AG10803 (cell line): ENCODE results near the gene NCOA5.

Experiments used
- DNase-seq: peaks from one replicate; pipeline ENCODE4 v3.0.0; 2010; ENCODE audit warnings: low read depth
- H3K4me3 ChIP-seq: 2 replicates; pipeline ENCODE4 v1.5.1; 2011; ENCODE audit warnings: mild to moderate bottlenecking, low read length, control low read depth
- TF ChIP-seq, protein P1 (sequence below): conservative IDR thresholded peaks from 2 replicates; pipeline ENCODE4 v1.5.1; 2011; ENCODE audit warnings: mild to moderate bottlenecking, low read length, control low read depth, inconsistent platforms

The NCOA5 gene

DNA sequence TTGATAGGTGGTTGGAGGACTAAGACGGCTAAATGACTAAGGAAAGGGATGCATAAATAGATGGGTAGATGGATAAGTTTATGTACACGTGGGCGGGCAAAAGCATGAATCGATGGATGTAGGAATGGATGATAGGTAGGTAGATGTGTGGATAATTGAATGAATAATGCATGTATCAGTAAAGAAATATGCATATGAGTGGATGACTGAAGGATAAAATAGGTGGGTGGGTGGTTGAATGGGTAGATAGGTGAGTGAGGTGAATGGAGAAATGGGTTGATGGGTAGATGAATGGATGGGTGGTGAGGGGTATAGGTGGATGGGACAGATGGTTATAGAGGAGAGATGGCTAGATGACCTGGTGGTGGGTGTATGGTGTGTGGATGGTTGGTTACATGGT, 40.6 kb downstream of the NCOA5 start:
- H3K4me3 ChIP-seq = no peak overlapping the region
- DNase-seq = no peak
- TF ChIP-seq, protein P1, sequence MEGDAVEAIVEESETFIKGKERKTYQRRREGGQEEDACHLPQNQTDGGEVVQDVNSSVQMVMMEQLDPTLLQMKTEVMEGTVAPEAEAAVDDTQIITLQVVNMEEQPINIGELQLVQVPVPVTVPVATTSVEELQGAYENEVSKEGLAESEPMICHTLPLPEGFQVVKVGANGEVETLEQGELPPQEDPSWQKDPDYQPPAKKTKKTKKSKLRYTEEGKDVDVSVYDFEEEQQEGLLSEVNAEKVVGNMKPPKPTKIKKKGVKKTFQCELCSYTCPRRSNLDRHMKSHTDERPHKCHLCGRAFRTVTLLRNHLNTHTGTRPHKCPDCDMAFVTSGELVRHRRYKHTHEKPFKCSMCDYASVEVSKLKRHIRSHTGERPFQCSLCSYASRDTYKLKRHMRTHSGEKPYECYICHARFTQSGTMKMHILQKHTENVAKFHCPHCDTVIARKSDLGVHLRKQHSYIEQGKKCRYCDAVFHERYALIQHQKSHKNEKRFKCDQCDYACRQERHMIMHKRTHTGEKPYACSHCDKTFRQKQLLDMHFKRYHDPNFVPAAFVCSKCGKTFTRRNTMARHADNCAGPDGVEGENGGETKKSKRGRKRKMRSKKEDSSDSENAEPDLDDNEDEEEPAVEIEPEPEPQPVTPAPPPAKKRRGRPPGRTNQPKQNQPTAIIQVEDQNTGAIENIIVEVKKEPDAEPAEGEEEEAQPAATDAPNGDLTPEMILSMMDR = no peak

DNA sequence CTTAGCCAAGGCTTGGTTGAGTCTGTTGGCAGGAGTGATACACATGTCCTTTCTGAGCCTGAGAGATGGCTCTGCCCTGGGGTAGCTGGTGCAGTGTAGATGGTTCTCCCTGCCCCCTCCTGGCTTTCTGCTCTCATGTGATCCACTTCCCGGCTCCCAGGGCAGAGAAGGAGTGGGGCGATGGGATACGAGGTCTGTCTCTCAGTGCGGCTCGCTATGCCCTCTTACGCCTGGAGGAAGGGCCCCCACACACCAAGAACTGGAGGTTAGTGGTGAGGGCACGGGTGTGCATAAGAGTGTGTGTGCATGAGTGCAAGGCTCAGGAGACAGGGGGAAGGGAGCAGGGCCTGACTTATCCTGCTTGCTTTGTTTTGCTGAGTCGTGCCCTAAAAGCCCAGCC, 41.9 kb downstream of the NCOA5 start:
- TF ChIP-seq, protein P1 = no peak
- no peak for DNase-seq
- no peak overlapping the region for H3K4me3 ChIP-seq

DNA sequence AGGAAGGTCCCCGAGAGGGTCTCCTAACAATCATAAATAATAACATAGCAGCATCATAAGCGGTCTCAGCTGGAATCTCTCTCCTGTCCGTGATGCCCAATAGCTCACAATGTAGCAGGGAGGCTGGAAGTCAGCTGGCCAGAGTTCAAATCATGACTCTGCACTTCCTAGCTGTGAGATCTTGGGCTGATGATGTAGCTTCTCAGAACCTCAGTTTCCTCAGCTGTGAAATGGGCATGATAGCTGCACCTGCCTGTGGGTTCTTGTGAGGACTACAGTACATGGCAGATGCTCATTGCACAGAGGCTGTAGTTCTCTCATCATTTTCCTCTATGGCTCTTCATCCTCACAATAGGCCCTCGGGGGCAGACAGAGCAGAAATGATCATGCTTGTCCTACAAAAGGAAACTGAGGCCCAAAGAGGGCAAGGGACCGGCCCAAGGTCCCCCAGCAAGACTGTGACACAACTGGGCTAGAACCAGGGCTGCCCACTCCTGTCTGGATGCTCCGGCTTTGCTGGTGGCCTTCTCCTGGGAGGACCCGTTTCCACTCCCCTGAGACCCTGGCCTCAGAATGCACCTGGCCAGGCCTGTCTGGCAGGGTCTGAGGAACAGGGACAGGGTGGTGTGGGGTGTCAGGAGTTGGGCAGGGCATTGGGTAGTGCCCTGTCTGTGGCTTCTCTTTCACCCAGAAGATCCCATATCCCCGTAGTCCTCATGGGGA, 43.0 kb downstream of the NCOA5 start:
- H3K4me3 ChIP-seq = no peak overlapping the region
- TF ChIP-seq, protein P1 = no peak
- DNase-seq = no peak

DNA sequence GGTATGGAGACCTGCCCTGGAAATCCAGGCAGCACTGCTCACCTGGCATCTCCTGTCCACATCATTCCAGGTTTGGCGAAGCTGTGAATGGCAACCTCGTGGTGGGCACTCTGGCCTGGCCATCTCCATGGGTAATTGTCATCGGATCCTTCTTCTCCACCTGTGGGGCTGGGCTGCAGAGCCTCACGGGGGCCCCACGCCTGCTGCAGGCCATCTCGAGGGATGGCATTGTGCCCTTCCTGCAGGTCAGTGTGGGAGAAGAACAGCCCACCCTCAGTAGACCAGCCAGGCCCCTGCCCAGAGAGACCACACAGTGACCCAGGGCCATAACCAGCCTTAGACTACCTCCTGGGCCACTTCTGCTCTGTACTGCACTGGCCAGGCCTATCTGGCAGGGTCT, 44.9 kb downstream of the NCOA5 start:
- DNase-seq = no peak
- TF ChIP-seq, protein P1 = no peak
- H3K4me3 ChIP-seq = no peak overlapping the region

DNA sequence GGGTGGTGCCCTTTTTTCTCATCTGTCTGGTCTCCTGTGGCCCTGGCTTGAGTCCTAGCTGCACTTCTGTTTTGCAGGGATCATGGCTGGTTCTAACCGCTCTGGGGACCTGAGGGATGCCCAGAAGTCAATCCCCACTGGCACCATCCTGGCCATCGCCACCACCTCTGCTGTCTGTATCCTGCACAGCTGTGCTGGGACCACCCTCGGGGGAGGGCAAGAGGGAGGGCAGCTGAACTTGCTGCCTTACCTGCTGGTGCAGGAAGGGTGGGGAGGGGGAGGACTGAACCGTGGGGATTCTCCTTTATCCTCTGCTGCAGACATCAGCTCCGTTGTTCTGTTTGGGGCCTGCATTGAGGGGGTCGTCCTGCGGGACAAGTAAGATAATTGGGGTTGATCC, 46.2 kb downstream of the NCOA5 start:
- no peak overlapping the region for H3K4me3 ChIP-seq
- DNase-seq = no peak
- TF ChIP-seq, protein P1 = no peak

DNA sequence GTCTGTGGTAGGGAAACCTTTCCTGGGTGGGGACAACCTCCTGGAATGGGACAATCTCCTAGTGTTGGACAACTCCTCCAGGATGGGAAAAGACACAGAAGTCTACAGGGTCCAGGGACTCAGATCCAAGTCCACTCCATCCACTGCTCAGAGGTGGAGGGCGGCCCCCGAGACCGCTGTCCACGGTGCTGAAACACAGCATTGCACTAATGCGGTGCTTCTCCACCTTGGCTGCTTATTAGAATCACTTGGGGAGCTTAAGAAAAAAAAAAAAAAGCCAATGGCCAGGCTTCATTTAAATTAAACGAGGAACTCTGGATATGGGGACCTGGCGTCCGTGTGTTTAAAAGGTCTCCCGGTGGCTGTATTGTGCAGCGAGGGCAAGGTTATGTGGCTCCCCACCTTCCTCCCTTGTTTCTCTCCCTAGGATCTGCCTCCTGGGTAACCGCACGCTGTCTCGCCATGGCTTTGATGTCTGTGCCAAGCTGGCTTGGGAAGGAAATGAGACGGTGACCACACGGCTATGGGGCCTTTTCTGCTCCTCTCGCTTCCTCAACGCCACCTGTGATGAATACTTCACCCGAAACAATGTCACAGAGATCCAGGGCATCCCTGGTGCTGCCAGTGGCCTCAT, 48.7 kb downstream of the NCOA5 start:
- DNase-seq = no peak
- TF ChIP-seq, protein P1 = no peak
- no peak overlapping the region for H3K4me3 ChIP-seq

DNA sequence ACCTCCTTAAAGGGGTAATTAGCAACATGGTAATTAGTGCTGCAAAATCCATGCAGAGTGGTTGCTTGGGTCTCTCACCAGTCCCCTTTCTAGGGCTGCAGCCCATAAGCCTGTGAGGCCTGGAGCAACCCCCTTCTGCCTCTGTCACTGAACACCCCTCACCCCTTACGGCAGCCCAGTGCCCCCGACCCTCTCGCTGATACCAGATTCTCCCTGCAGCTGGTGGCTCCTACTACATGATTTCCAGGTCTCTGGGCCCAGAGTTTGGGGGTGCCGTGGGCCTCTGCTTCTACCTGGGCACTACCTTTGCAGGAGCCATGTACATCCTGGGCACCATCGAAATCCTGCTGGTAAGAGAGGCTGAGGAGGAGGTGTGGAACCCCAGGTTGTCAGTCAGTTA, 52.7 kb downstream of the NCOA5 start:
- TF ChIP-seq, protein P1 = no peak
- H3K4me3 ChIP-seq = no peak overlapping the region
- no peak for DNase-seq
